RWPE2 (cell line): Measurements from ENCODE around the gene JAZF1.

Source experiments
- ATAC-seq: fragments of 200-7000 bp; cut with Tn5 transposase; 3 replicates; pipeline ENCODE4 v1.9.1; 2021; ENCODE audit warnings: low read depth
- DNase-seq: peaks from one replicate; pipeline ENCODE4 v3.0.0-alpha.2; 2020; ENCODE audit warnings: low spot score
- H3K27ac ChIP-seq: fragments of 450-650 bp; 2 replicates; pipeline ENCODE4 v1.5.1; 2017; ENCODE audit warnings: mild to moderate bottlenecking; ENCODE audit not compliant: poor library complexity, severe bottlenecking
- H3K27me3 ChIP-seq: fragments of 250-450 bp; sonication (Bioruptor Pico); 2 replicates; pipeline ENCODE4 v1.5.1; 2021; ENCODE audit warnings: mild to moderate bottlenecking, moderate library complexity; ENCODE audit not compliant: insufficient read depth, poor library complexity, severe bottlenecking
- H3K36me3 ChIP-seq: fragments of 250-450 bp; sonication (Bioruptor Pico); 2 replicates; pipeline ENCODE4 v1.5.1; 2020; ENCODE audit warnings: low read depth, mild to moderate bottlenecking, moderate library complexity
- H3K4me1 ChIP-seq: fragments of 250-450 bp; sonication (Bioruptor Pico); 2 replicates; pipeline ENCODE4 v1.5.1; 2021; ENCODE audit warnings: mild to moderate bottlenecking, moderate library complexity; ENCODE audit not compliant: insufficient read depth, poor library complexity, severe bottlenecking
- H3K4me3 ChIP-seq: fragments of 250-450 bp; sonication (Bioruptor Pico); 2 replicates; pipeline ENCODE4 v1.5.1; 2021; ENCODE audit warnings: mild to moderate bottlenecking, moderate library complexity; ENCODE audit not compliant: severe bottlenecking
- H3K9me3 ChIP-seq: fragments of 250-450 bp; sonication (Bioruptor Pico); 2 replicates; pipeline ENCODE4 v1.5.1; 2021; ENCODE audit warnings: mild to moderate bottlenecking, moderate library complexity; ENCODE audit not compliant: severe bottlenecking
- CTCF ChIP-seq: fragments of 450-650 bp; IDR thresholded peaks from one replicate; pipeline ENCODE4 v1.5.1; 2017; ENCODE audit warnings: mild to moderate bottlenecking, moderate library complexity; ENCODE audit not compliant: poor library complexity, severe bottlenecking

Gene JAZF1

GRCh38 chr7:27997188-27997707 lies 183.3 kb downstream of the JAZF1 start:
- DNase-seq (no peak), ATAC-seq (no peak)
- no peaks in the 10 kb centered on the region for H3K27me3 ChIP-seq
- H3K4me1 ChIP-seq = no peaks in the 10 kb centered on the region
- H3K4me3 ChIP-seq = no peak overlapping the region
- no peak overlapping the region for H3K27ac ChIP-seq
- H3K9me3 ChIP-seq = no peaks in the 10 kb centered on the region
- no peaks in the 10 kb centered on the region for H3K36me3 ChIP-seq
- no peak for TF ChIP-seq CTCF

- ATAC-seq = no peak
- Histone ChIP-seq H3K36me3 (no peaks in the 10 kb centered on the region), H3K4me3 (no peak overlapping the region)
Measured at GRCh38 chr7:27996141-27996540, 184.5 kb downstream of the JAZF1 start.

GRCh38 chr7:27995228-27995627 lies 185.4 kb downstream of the JAZF1 start:
- no peak overlapping the region for H3K27ac ChIP-seq
- no peaks in the 10 kb centered on the region for H3K36me3 ChIP-seq
- DNase-seq = no peak
- no peak overlapping the region for H3K4me3 ChIP-seq
- TF ChIP-seq CTCF = no peak
- ATAC-seq = no peak
- H3K9me3 ChIP-seq = no peaks in the 10 kb centered on the region
- no peaks in the 10 kb centered on the region for H3K27me3 ChIP-seq
- H3K4me1 ChIP-seq = no peaks in the 10 kb centered on the region

More at GRCh38 chr7:27996141-27996540, 184.5 kb downstream of the JAZF1 start:
- DNase-seq = no peak
- Histone ChIP-seq H3K4me1 (no peaks in the 10 kb centered on the region), H3K27ac (no peak overlapping the region), H3K27me3 (no peaks in the 10 kb centered on the region), H3K9me3 (no peaks in the 10 kb centered on the region)
- TF ChIP-seq CTCF = no peak

- H3K36me3 ChIP-seq = no peaks in the 10 kb centered on the region
- no peaks in the 10 kb centered on the region for H3K4me1 ChIP-seq
- H3K27me3 ChIP-seq = no peaks in the 10 kb centered on the region
- H3K4me3 ChIP-seq = no peak overlapping the region
- no peak overlapping the region for H3K27ac ChIP-seq
- DNase-seq (no peak), ATAC-seq (no peak)
- H3K9me3 ChIP-seq = no peaks in the 10 kb centered on the region
- TF ChIP-seq CTCF = no peak
Measured at GRCh38 chr7:27994639-27995038, 186.0 kb downstream of the JAZF1 start.

GRCh38 chr7:27992755-27993493 lies 187.7 kb downstream of the JAZF1 start:
- H3K27ac ChIP-seq = no peak overlapping the region
- H3K36me3 ChIP-seq = no peaks in the 10 kb centered on the region
- H3K27me3 ChIP-seq = no peaks in the 10 kb centered on the region
- ATAC-seq (no peak), DNase-seq (no peak)
- no peaks in the 10 kb centered on the region for H3K4me1 ChIP-seq
- no peaks in the 10 kb centered on the region for H3K9me3 ChIP-seq
- no peak for TF ChIP-seq CTCF
- H3K4me3 ChIP-seq = no peak overlapping the region
